Astrocyte (in vitro differentiated cells and primary cell): ENCODE data around the gene PRDM10. TPM values are rescaled to one million over a fixed set of nuclear protein-coding genes. Genes with fewer than 3 reads are reported as not detected.

Experiments used
- DNase-seq: peaks from one replicate; pipeline ENCODE4 v3.0.0-alpha.2; 2010; ENCODE audit warnings: low read depth
- FAIRE-seq: peaks from 2 replicates; lab custom pipeline; 2011; peaks lifted over from hg19 to GRCh38; lab: Jason Lieb, UNC
- H2AFZ ChIP-seq: 2 replicates; pipeline ENCODE4 v1.6.0; 2012; ENCODE audit warnings: low read depth, low read length, inconsistent platforms
- H3K27ac ChIP-seq: 2 replicates; pipeline ENCODE4 v1.5.1; 2011; ENCODE audit warnings: low read depth, low read length, inconsistent platforms
- H3K27me3 ChIP-seq: 2 replicates; pipeline ENCODE4 v1.6.0; 2011; ENCODE audit warnings: low read length, inconsistent platforms; ENCODE audit not compliant: insufficient read depth
- H3K36me3 ChIP-seq: 2 replicates; pipeline ENCODE4 v1.5.1; 2011; ENCODE audit warnings: low read length, inconsistent platforms; ENCODE audit not compliant: insufficient read depth
- H3K4me1 ChIP-seq: 2 replicates; pipeline ENCODE4 v1.5.1; 2011; ENCODE audit warnings: low read length, inconsistent platforms; ENCODE audit not compliant: insufficient read depth
- H3K4me2 ChIP-seq: 2 replicates; pipeline ENCODE4 v1.6.0; 2012; ENCODE audit warnings: low read length, inconsistent platforms
- H3K4me3 ChIP-seq: 2 replicates; pipeline ENCODE4 v1.5.1; 2011; ENCODE audit warnings: low read depth, mild to moderate bottlenecking, low read length, inconsistent platforms; ENCODE audit not compliant: insufficient read depth
- H3K79me2 ChIP-seq: 2 replicates; pipeline ENCODE4 v1.6.0; 2012; ENCODE audit warnings: mild to moderate bottlenecking, low read length, inconsistent platforms; ENCODE audit not compliant: insufficient read depth
- H3K9ac ChIP-seq: 2 replicates; pipeline ENCODE4 v1.6.0; 2012; ENCODE audit warnings: mild to moderate bottlenecking, low read length, inconsistent platforms
- H3K9me3 ChIP-seq: 2 replicates; pipeline ENCODE4 v1.5.1; 2012; ENCODE audit warnings: low read depth, mild to moderate bottlenecking, low read length, inconsistent platforms; ENCODE audit not compliant: insufficient read depth
- H4K20me1 ChIP-seq: 2 replicates; pipeline ENCODE4 v1.6.0; 2012; ENCODE audit warnings: low read length, inconsistent platforms; ENCODE audit not compliant: insufficient read depth
- H3K27ac Mint-ChIP-seq: one replicate; pipeline ENCODE4 v1.8.0; 2021; ENCODE audit warnings: mild to moderate bottlenecking, mixed read lengths; ENCODE audit not compliant: unreplicated experiment
- H3K27me3 Mint-ChIP-seq: one replicate; pipeline ENCODE4 v1.8.0; 2021; ENCODE audit warnings: low read depth, mixed read lengths; ENCODE audit not compliant: unreplicated experiment
- H3K36me3 Mint-ChIP-seq: one replicate; pipeline ENCODE4 v1.8.0; 2021; ENCODE audit warnings: low read depth, mixed read lengths; ENCODE audit not compliant: unreplicated experiment
- H3K4me1 Mint-ChIP-seq: one replicate; pipeline ENCODE4 v1.8.0; 2021; ENCODE audit warnings: low read depth, mixed read lengths; ENCODE audit not compliant: unreplicated experiment
- H3K4me3 Mint-ChIP-seq: one replicate; pipeline ENCODE4 v1.8.0; 2021; ENCODE audit warnings: mild to moderate bottlenecking, moderate library complexity, mixed read lengths; ENCODE audit not compliant: unreplicated experiment
- H3K9me3 Mint-ChIP-seq: one replicate; pipeline ENCODE4 v1.8.0; 2021; ENCODE audit warnings: mild to moderate bottlenecking, mixed read lengths; ENCODE audit not compliant: unreplicated experiment
- CTCF ChIP-seq: IDR thresholded peaks from 2 replicates; pipeline ENCODE4 v1.5.1; 2011; ENCODE audit warnings: low read depth, mild to moderate bottlenecking, inconsistent platforms, low read length, moderate library complexity; ENCODE audit not compliant: insufficient read depth
- EZH2 ChIP-seq: IDR thresholded peaks from 2 replicates; pipeline ENCODE4 v1.6.1; 2012; ENCODE audit warnings: mild to moderate bottlenecking, low read length, inconsistent platforms; ENCODE audit not compliant: insufficient read depth
- total RNA-seq: library from RNA; stranded (reverse); gene quantifications from 2 replicates; pipeline ENCODE4 v1.2.1, GENCODE V29; 2021

The PRDM10 gene
- total RNA-seq, 1 donor from 2014 or later, result 10.1 TPM

GRCh38 chr11:129922674-129923073 lies 80.0 kb downstream of the PRDM10 start:
- no peaks in the 10 kb centered on the region for H3K79me2 ChIP-seq
- TF ChIP-seq CTCF (no peak), EZH2 (no peak)
- no peak overlapping the region for H3K27ac ChIP-seq
- no peak overlapping the region for H3K4me2 ChIP-seq
- DNase-seq (no peak), FAIRE-seq (no peak)
- no peak overlapping the region for H3K9ac ChIP-seq
- Mint-ChIP-seq H3K27me3 (no peaks in the 10 kb centered on the region), H3K4me1 (no peaks in the 10 kb centered on the region), H3K36me3 (peaks cover 3% of the 10 kb centered on the region), H3K4me3 (no peak overlapping the region), H3K27ac (no peak overlapping the region), H3K9me3 (no peaks in the 10 kb centered on the region)
- H3K9me3 ChIP-seq, result no peaks in the 10 kb centered on the region
- H3K36me3 ChIP-seq, result peaks cover 7% of the 10 kb centered on the region
- H2AFZ ChIP-seq, result no peak overlapping the region
- no peaks in the 10 kb centered on the region for H3K27me3 ChIP-seq
- H3K4me1 ChIP-seq, result no peaks in the 10 kb centered on the region
- H4K20me1 ChIP-seq, result peaks cover 3% of the 10 kb centered on the region
- H3K4me3 ChIP-seq, result no peak overlapping the region

- Histone ChIP-seq H3K4me3 (no peak overlapping the region), H3K4me1 (no peaks in the 10 kb centered on the region), H2AFZ (no peak overlapping the region), H3K27ac (no peak overlapping the region), H3K79me2 (no peaks in the 10 kb centered on the region), H3K9ac (no peak overlapping the region), H3K4me2 (no peak overlapping the region), H3K27me3 (no peaks in the 10 kb centered on the region), H3K36me3 (peaks cover 12% of the 10 kb centered on the region), H4K20me1 (peaks cover 3% of the 10 kb centered on the region), H3K9me3 (no peaks in the 10 kb centered on the region)
- H3K27ac Mint-ChIP-seq, result no peak overlapping the region
- no peaks in the 10 kb centered on the region for H3K9me3 Mint-ChIP-seq
- no peak overlapping the region for H3K4me3 Mint-ChIP-seq
- H3K4me1 Mint-ChIP-seq, result no peaks in the 10 kb centered on the region
- FAIRE-seq (no peak), DNase-seq (no peak)
- no peaks in the 10 kb centered on the region for H3K27me3 Mint-ChIP-seq
- TF ChIP-seq CTCF (no peak), EZH2 (no peak)
- H3K36me3 Mint-ChIP-seq, result peaks cover 6% of the 10 kb centered on the region
Measured at GRCh38 chr11:129918361-129918760, 84.3 kb downstream of the PRDM10 start.

GRCh38 chr11:129917231-129917630 lies 85.4 kb downstream of the PRDM10 start:
- H3K4me3 ChIP-seq, result no peak overlapping the region
- no peaks in the 10 kb centered on the region for H3K4me1 Mint-ChIP-seq
- no peaks in the 10 kb centered on the region for H4K20me1 ChIP-seq
- TF ChIP-seq CTCF (no peak), EZH2 (no peak)
- FAIRE-seq, result no peak
- H3K9me3 Mint-ChIP-seq, result no peaks in the 10 kb centered on the region
- no peak overlapping the region for H3K27ac ChIP-seq
- no peak overlapping the region for H2AFZ ChIP-seq
- no peaks in the 10 kb centered on the region for H3K27me3 Mint-ChIP-seq
- no peaks in the 10 kb centered on the region for H3K79me2 ChIP-seq
- no peak overlapping the region for H3K4me3 Mint-ChIP-seq
- H3K9me3 ChIP-seq, result no peaks in the 10 kb centered on the region
- peaks cover 6% of the 10 kb centered on the region for H3K36me3 Mint-ChIP-seq
- no peak overlapping the region for H3K27ac Mint-ChIP-seq
- no peak overlapping the region for H3K4me2 ChIP-seq
- H3K4me1 ChIP-seq, result no peaks in the 10 kb centered on the region
- no peaks in the 10 kb centered on the region for H3K27me3 ChIP-seq
- no peak overlapping the region for H3K9ac ChIP-seq
- peaks cover 12% of the 10 kb centered on the region for H3K36me3 ChIP-seq
- peak; percentile 23 for DNase-seq
